Measurements from ENCODE around the gene RFX8.

Gene RFX8

GRCh38 chr2:101433465-101433864, 41.4 kb downstream of the RFX8 start:
- TF ChIP-seq POLR2AphosphoS5 (IDR thresholded peaks at IDR 0.05; ENCODE audit: low read depth, low read length): no peak
- TF ChIP-seq PAX5 (IDR thresholded peaks at IDR 0.05; ENCODE audit: insufficient read depth, low read length, severe bottlenecking): no peak
- no peak for TF ChIP-seq TAF1 (IDR thresholded peaks at IDR 0.05; ENCODE audit: low read depth, low read length)
- no peak for TF ChIP-seq POU2F2 (IDR thresholded peaks at IDR 0.05; ENCODE audit: low read depth, low read length)
- TF ChIP-seq POLR2A (IDR thresholded peaks at IDR 0.05; ENCODE audit: low read depth, low read length): no peak
- no peak for TF ChIP-seq SPI1 (IDR thresholded peaks at IDR 0.05; ENCODE audit: low read depth, low read length)
- no peak for FAIRE-seq
- no peak for DNase-seq (ENCODE audit: insufficient read length, low spot score)

DNA sequence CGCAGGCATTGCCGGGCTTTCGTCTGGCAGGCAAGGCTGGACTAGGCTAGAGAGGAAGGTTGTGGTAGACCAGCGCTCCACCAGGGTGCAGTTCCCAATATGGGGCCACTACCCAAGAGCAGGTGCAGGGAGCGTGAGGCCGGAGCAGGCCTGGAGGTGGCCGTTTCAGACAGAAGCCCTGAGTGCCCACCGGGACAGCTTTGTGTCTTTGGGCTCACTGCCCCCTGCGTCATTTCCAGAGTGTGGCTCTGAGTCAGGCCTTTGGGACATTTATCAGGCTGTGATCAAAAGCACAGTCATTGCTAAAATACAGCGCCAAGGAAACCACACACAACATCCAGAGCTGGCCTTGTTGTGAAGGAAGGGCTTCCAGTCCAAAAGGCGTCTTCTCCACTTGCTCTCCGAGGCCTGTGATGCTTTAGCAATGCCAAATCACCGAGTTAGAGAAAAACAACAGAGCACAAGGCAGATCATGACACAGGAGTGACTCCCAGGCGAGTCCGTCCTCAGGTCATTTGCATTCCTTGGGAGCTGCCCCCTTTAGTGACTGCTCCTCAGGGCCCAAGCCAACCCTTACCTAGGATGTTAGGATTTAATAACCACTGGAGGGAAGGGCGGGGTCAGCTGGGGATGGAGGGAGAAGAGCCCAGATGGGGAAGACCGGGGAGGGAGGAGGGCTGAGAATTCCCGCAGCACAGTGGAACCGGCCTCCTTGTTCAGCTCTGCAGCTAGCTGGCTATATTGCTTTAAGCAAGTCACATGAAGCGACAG, 42.3 kb downstream of the RFX8 start:
- FAIRE-seq: no peak
- DNase-seq (ENCODE audit: insufficient read length, low spot score): no peak
- TF ChIP-seq PAX5 (IDR thresholded peaks at IDR 0.05; ENCODE audit: insufficient read depth, low read length, severe bottlenecking) (no peak), POU2F2 (IDR thresholded peaks at IDR 0.05; ENCODE audit: low read depth, low read length) (no peak), TAF1 (IDR thresholded peaks at IDR 0.05; ENCODE audit: low read depth, low read length) (no peak), SPI1 (IDR thresholded peaks at IDR 0.05; ENCODE audit: low read depth, low read length) (no peak), POLR2AphosphoS5 (IDR thresholded peaks at IDR 0.05; ENCODE audit: low read depth, low read length) (no peak)

GRCh38 chr2:101431486-101431885, 43.4 kb downstream of the RFX8 start:
- no peak for DNase-seq (ENCODE audit: insufficient read length, low spot score)
- no peak for FAIRE-seq
- TF ChIP-seq TAF1 (IDR thresholded peaks at IDR 0.05; ENCODE audit: low read depth, low read length) (no peak), PAX5 (IDR thresholded peaks at IDR 0.05; ENCODE audit: insufficient read depth, low read length, severe bottlenecking) (no peak)

GRCh38 chr2:101430156-101430555, 44.8 kb downstream of the RFX8 start:
- DNase-seq (ENCODE audit: insufficient read length, low spot score) (no peak), FAIRE-seq (no peak)
- TF ChIP-seq POU2F2 (IDR thresholded peaks at IDR 0.05; ENCODE audit: low read depth, low read length): no peak
- TF ChIP-seq TAF1 (IDR thresholded peaks at IDR 0.05; ENCODE audit: low read depth, low read length): no peak
- no peak for TF ChIP-seq POLR2AphosphoS5 (IDR thresholded peaks at IDR 0.05; ENCODE audit: low read depth, low read length)
- TF ChIP-seq PAX5 (IDR thresholded peaks at IDR 0.05; ENCODE audit: insufficient read depth, low read length, severe bottlenecking): no peak
- TF ChIP-seq POLR2A (IDR thresholded peaks at IDR 0.05; ENCODE audit: low read depth, low read length): no peak
- TF ChIP-seq SPI1 (IDR thresholded peaks at IDR 0.05; ENCODE audit: low read depth, low read length): no peak

DNA sequence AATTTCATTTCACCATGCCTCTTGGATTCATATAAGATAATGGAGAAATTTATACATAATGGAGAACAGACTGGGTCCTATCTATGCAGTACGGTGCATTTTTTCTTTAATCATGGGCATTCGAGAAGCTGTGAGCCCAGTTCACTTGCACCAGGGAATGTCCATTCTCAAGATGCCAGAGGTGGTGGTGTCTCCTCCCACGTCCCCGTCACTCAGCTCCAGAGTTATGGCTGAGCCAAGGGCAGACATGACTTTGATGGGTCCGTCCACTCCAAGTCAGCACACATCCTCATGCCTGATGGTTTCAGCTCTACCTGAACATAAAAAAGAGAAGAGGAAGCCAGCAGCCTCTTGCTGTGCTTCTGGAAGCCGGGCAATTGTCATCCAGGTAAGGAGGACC, 45.5 kb downstream of the RFX8 start:
- TF ChIP-seq SPI1 (IDR thresholded peaks at IDR 0.05; ENCODE audit: low read depth, low read length) (no peak), POU2F2 (IDR thresholded peaks at IDR 0.05; ENCODE audit: low read depth, low read length) (no peak)
- no peak for DNase-seq (ENCODE audit: insufficient read length, low spot score)
- FAIRE-seq: no peak

DNA sequence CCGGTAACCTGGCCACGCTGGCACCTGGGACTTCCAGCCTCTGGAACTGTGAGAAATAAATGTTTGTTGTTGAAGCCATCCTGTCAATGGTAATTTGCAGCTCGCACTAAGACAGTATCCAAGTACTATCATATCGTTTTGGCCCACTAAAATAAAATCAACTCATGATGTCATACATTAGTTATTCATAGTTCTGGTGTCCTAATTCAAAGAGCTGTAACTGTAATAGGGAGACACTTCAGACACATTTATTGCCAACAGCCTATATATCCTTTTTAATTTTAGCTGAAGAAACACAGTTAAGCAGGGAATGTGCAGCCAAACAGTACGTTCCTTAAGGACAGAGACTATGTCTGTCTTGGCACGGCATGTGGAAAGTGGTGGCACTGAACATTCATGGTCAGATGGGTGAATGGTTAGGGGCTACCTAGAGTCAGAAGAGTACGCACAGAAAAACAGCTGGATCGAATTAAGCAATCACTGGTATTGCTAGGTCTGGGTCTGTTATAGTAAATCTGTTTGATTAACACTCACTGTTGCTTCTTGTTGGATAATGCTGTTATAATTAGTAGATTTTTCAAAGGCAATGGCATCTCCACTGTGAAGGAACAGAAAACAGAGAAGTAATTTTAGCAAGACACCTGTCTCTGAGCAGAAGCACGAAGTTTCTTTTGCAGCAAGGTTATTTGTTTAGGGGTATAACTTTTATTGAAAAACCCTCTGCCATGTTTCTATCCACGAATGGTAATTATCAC, 46.3 kb downstream of the RFX8 start:
- TF ChIP-seq PAX5 (IDR thresholded peaks at IDR 0.05; ENCODE audit: insufficient read depth, low read length, severe bottlenecking): no peak
- TF ChIP-seq POLR2AphosphoS5 (IDR thresholded peaks at IDR 0.05; ENCODE audit: low read depth, low read length): no peak
- no peak for TF ChIP-seq SPI1 (IDR thresholded peaks at IDR 0.05; ENCODE audit: low read depth, low read length)
- no peak for TF ChIP-seq TAF1 (IDR thresholded peaks at IDR 0.05; ENCODE audit: low read depth, low read length)
- no peak for TF ChIP-seq POLR2A (IDR thresholded peaks at IDR 0.05; ENCODE audit: low read depth, low read length)
- TF ChIP-seq POU2F2 (IDR thresholded peaks at IDR 0.05; ENCODE audit: low read depth, low read length): no peak
- no peak for FAIRE-seq
- no peak for DNase-seq (ENCODE audit: insufficient read length, low spot score)

- DNase-seq (ENCODE audit: insufficient read length, low spot score): no peak
- FAIRE-seq: no peak
- TF ChIP-seq TAF1 (IDR thresholded peaks at IDR 0.05; ENCODE audit: low read depth, low read length): no peak
- TF ChIP-seq PAX5 (IDR thresholded peaks at IDR 0.05; ENCODE audit: insufficient read depth, low read length, severe bottlenecking): no peak
- no peak for TF ChIP-seq POLR2A (IDR thresholded peaks at IDR 0.05; ENCODE audit: low read depth, low read length)
- no peak for TF ChIP-seq POLR2AphosphoS5 (IDR thresholded peaks at IDR 0.05; ENCODE audit: low read depth, low read length)
- TF ChIP-seq POU2F2 (IDR thresholded peaks at IDR 0.05; ENCODE audit: low read depth, low read length): no peak
- no peak for TF ChIP-seq SPI1 (IDR thresholded peaks at IDR 0.05; ENCODE audit: low read depth, low read length)
These were observed 47.2 kb downstream of the RFX8 start for GRCh38 chr2:101427743-101428142.

- TF ChIP-seq POLR2A (IDR thresholded peaks at IDR 0.05; ENCODE audit: low read depth, low read length) (no peak), TAF1 (IDR thresholded peaks at IDR 0.05; ENCODE audit: low read depth, low read length) (no peak), POU2F2 (IDR thresholded peaks at IDR 0.05; ENCODE audit: low read depth, low read length) (no peak), PAX5 (IDR thresholded peaks at IDR 0.05; ENCODE audit: insufficient read depth, low read length, severe bottlenecking) (no peak), SPI1 (IDR thresholded peaks at IDR 0.05; ENCODE audit: low read depth, low read length) (no peak), POLR2AphosphoS5 (IDR thresholded peaks at IDR 0.05; ENCODE audit: low read depth, low read length) (no peak)
- DNase-seq (ENCODE audit: insufficient read length, low spot score): no peak
- no peak for FAIRE-seq
These were observed 47.7 kb downstream of the RFX8 start for GRCh38 chr2:101427240-101427639.

DNA sequence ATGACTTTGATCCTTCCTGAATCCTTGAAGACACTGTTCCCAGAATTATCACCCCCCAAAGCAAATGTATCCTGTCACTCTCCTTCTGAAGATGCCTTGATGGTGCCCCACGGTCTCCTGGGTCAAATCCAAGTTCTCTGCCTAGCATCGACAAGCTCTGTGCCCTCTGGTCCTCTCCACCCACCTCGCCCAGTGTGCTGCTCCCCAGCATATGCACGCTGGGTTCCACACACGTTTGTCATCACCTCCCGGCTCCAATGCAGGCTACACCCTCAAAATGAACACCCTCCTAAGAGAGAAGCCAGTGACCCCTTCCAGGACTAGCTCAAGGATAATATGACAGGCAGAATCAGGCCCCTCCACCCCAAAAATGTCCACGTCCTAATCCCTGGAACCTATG, 48.1 kb downstream of the RFX8 start:
- no peak for FAIRE-seq
- no peak for TF ChIP-seq PAX5 (IDR thresholded peaks at IDR 0.05; ENCODE audit: insufficient read depth, low read length, severe bottlenecking)
- no peak for TF ChIP-seq POU2F2 (IDR thresholded peaks at IDR 0.05; ENCODE audit: low read depth, low read length)
- DNase-seq (ENCODE audit: insufficient read length, low spot score): no peak

- no peak for TF ChIP-seq POU2F2 (IDR thresholded peaks at IDR 0.05; ENCODE audit: low read depth, low read length)
- no peak for TF ChIP-seq POLR2A (IDR thresholded peaks at IDR 0.05; ENCODE audit: low read depth, low read length)
- no peak for TF ChIP-seq TAF1 (IDR thresholded peaks at IDR 0.05; ENCODE audit: low read depth, low read length)
- TF ChIP-seq SPI1 (IDR thresholded peaks at IDR 0.05; ENCODE audit: low read depth, low read length): no peak
- TF ChIP-seq PAX5 (IDR thresholded peaks at IDR 0.05; ENCODE audit: insufficient read depth, low read length, severe bottlenecking): no peak
- TF ChIP-seq POLR2AphosphoS5 (IDR thresholded peaks at IDR 0.05; ENCODE audit: low read depth, low read length): no peak
- FAIRE-seq: no peak
- no peak for DNase-seq (ENCODE audit: insufficient read length, low spot score)
These were observed 54.3 kb downstream of the RFX8 start for GRCh38 chr2:101420623-101421022.

All from GM12891 (cell line).